Measurements from ENCODE around the gene TRIM3. TPM values are rescaled to one million over a fixed set of nuclear protein-coding genes. Genes with fewer than 3 reads are reported as not detected.

TRIM3 gene
- total RNA-seq, 1 donor from 2014 or later = 22.0 TPM

DNA sequence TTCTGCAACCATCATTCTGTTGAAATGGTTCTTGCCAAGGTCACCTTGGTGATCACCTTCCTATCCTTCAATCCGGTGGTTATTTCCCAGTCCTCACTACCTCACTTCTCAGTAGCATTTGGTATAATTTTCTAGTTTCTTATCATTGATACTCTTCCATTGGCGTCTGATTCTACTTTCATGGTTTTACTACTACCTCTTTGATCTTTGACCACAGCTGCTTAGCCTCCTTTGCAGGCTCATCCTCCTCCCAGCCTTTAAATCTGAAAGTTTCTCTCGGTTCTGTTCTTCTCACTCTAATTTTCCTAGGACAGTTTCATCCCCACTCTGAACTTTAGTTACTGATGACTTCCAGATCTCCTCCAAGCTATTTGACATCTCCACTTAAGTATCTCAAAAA lies 12.5 kb upstream of the TRIM3 start:
- DNase-seq (no peak), ATAC-seq (no peak)
- intact Hi-C loops (cut with DNase I) = no loop called here
- TF ChIP-seq, protein P1, sequence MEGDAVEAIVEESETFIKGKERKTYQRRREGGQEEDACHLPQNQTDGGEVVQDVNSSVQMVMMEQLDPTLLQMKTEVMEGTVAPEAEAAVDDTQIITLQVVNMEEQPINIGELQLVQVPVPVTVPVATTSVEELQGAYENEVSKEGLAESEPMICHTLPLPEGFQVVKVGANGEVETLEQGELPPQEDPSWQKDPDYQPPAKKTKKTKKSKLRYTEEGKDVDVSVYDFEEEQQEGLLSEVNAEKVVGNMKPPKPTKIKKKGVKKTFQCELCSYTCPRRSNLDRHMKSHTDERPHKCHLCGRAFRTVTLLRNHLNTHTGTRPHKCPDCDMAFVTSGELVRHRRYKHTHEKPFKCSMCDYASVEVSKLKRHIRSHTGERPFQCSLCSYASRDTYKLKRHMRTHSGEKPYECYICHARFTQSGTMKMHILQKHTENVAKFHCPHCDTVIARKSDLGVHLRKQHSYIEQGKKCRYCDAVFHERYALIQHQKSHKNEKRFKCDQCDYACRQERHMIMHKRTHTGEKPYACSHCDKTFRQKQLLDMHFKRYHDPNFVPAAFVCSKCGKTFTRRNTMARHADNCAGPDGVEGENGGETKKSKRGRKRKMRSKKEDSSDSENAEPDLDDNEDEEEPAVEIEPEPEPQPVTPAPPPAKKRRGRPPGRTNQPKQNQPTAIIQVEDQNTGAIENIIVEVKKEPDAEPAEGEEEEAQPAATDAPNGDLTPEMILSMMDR (IDR thresholded peaks at IDR 0.05) = no peak
- H3K27ac ChIP-seq = no peak overlapping the region
- H3K4me3 ChIP-seq = no peak overlapping the region
- H3K27me3 ChIP-seq = no peaks in the 10 kb centered on the region
- H3K4me1 ChIP-seq = peaks cover 15% of the 10 kb centered on the region
- no peaks in the 10 kb centered on the region for H3K9me3 ChIP-seq
- H3K36me3 ChIP-seq = peaks cover 67% of the 10 kb centered on the region

- Histone ChIP-seq H3K9me3 (no peaks in the 10 kb centered on the region), H3K27me3 (no peaks in the 10 kb centered on the region), H3K4me3 (no peak overlapping the region), H3K4me1 (peaks cover 17% of the 10 kb centered on the region), H3K36me3 (peaks cover 61% of the 10 kb centered on the region), H3K27ac (no peak overlapping the region)
- no peak for ATAC-seq
- no peak for DNase-seq
- intact Hi-C loops (cut with DNase I) = no loop called here
- TF ChIP-seq, protein P1 (IDR thresholded peaks at IDR 0.05) = no peak
Measured at GRCh38 chr11:6485661-6486060, 11.9 kb upstream of the TRIM3 start.

GRCh38 chr11:6483015-6483414 lies 9.3 kb upstream of the TRIM3 start:
- Histone ChIP-seq H3K9me3 (no peaks in the 10 kb centered on the region), H3K36me3 (peaks cover 68% of the 10 kb centered on the region), H3K4me1 (peaks cover 26% of the 10 kb centered on the region), H3K4me3 (no peak overlapping the region), H3K27ac (no peak overlapping the region), H3K27me3 (no peaks in the 10 kb centered on the region)
- DNase-seq (no peak), ATAC-seq (no peak)
- intact Hi-C loops (cut with DNase I) = no loop called here
- TF ChIP-seq, protein P1 (IDR thresholded peaks at IDR 0.05) = no peak

GRCh38 chr11:6482441-6482840 lies 8.7 kb upstream of the TRIM3 start:
- H3K4me3 ChIP-seq = peak overlapping the region; percentile 72
- no peaks in the 10 kb centered on the region for H3K9me3 ChIP-seq
- intact Hi-C loops (cut with DNase I) = no loop called here
- H3K27ac ChIP-seq = peak overlapping the region; percentile 89
- no peaks in the 10 kb centered on the region for H3K27me3 ChIP-seq
- H3K36me3 ChIP-seq = peaks cover 68% of the 10 kb centered on the region
- no peak for DNase-seq
- TF ChIP-seq, protein P1 (IDR thresholded peaks at IDR 0.05) = no peak
- peaks cover 26% of the 10 kb centered on the region for H3K4me1 ChIP-seq
- ATAC-seq = no peak

- intact Hi-C loops (cut with DNase I) = no loop called here
- Histone ChIP-seq H3K27me3 (no peaks in the 10 kb centered on the region), H3K9me3 (no peaks in the 10 kb centered on the region), H3K4me3 (peak overlapping the region; percentile 72), H3K36me3 (peaks cover 67% of the 10 kb centered on the region), H3K27ac (peak overlapping the region; percentile 89), H3K4me1 (peaks cover 26% of the 10 kb centered on the region)
- DNase-seq = no peak
- TF ChIP-seq, protein P1 (IDR thresholded peaks at IDR 0.05) = no peak
- peak; percentile 4 for ATAC-seq
Measured at GRCh38 chr11:6481924-6482275, 8.2 kb upstream of the TRIM3 start.
